ENCODE measurements around the gene ORAI3. TPM values are rescaled to one million over a fixed set of nuclear protein-coding genes. Genes with fewer than 3 reads are reported as not detected.

Gene ORAI3
- total and polyA plus RNA-seq, 2 of the 13 experiments (the other 11 are each of a cell fraction or from before 2014, with no cell fraction given) = 11.4 to 32.0 TPM

DNA sequence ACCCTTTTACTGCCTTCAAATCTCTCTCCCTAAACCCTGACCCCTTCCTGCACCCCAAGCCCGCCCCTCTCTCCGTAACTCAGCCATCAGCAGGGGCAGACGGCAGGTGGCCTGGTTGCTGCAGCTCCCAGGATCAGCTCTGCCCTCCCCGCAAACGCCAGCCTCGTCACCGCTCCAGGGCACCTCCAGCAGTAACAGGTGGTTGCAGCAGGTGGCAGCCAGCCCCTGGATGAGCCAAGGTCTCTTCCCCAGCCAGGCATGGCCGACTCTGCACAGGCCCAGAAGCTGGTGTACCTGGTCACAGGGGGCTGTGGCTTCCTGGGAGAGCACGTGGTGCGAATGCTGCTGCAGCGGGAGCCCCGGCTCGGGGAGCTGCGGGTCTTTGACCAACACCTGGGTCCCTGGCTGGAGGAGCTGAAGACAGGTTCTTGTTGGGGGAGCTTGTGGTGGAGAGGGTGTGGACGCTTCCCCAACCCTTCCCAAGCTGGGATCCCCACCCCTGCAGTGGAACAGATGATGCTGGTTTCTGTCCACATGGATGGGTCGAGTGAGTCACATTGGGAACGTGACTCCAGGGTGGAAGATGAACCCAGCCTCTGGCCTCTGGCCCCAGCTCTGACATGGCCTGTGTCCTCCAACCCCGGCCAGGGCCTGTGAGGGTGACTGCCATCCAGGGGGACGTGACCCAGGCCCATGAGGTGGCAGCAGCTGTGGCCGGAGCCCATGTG, 36.7 kb downstream of the ORAI3 start (continued):
- TF ChIP-seq, protein P1, sequence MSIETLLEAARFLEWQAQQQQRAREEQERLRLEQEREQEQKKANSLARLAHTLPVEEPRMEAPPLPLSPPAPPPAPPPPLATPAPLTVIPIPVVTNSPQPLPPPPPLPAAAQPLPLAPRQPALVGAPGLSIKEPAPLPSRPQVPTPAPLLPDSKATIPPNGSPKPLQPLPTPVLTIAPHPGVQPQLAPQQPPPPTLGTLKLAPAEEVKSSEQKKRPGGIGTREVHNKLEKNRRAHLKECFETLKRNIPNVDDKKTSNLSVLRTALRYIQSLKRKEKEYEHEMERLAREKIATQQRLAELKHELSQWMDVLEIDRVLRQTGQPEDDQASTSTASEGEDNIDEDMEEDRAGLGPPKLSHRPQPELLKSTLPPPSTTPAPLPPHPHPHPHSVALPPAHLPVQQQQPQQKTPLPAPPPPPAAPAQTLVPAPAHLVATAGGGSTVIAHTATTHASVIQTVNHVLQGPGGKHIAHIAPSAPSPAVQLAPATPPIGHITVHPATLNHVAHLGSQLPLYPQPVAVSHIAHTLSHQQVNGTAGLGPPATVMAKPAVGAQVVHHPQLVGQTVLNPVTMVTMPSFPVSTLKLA (IDR thresholded peaks at IDR 0.05) = peak; percentile 74
- TF ChIP-seq MAZ (IDR thresholded peaks at IDR 0.05; ENCODE audit: borderline replicate concordance, low read depth, low read length) (no peak), MAZ (CRISPR knock-in tag; IDR thresholded peaks at IDR 0.05; ENCODE audit: low read depth) (peak; percentile 95), SRY (CRISPR knock-in tag; IDR thresholded peaks at IDR 0.05) (peak; percentile 38; the same call in 1 of the 2 replicates), SP5 (CRISPR knock-in tag; IDR thresholded peaks at IDR 0.05; ENCODE audit: borderline replicate concordance, low read depth) (peak; percentile 2; the same call in 1 of the 2 replicates), FOSL2 (CRISPR knock-in tag; IDR thresholded peaks at IDR 0.05) (peak; percentile 55), REPIN1 (CRISPR knock-in tag; IDR thresholded peaks at IDR 0.05; ENCODE audit: borderline replicate concordance, low read depth) (peak; percentile 95), KMT2A (CRISPR knock-in tag; IDR thresholded peaks at IDR 0.05) (no peak; the same call in 1 of the 2 replicates), SMAD9 (CRISPR knock-in tag; IDR thresholded peaks at IDR 0.05) (no peak), REL (CRISPR knock-in tag; conservative IDR thresholded peaks at IDR 0.05) (peak; percentile 71; the same call in 1 of the 2 replicates), ZNF460 (CRISPR knock-in tag; IDR thresholded peaks at IDR 0.05; ENCODE audit: borderline replicate concordance) (no peak), SAP130 (CRISPR knock-in tag; IDR thresholded peaks at IDR 0.05; ENCODE audit: low read depth) (peak; percentile 85; the same call in 1 of the 2 replicates), ZNF101 (CRISPR knock-in tag; IDR thresholded peaks at IDR 0.05; ENCODE audit: borderline replicate concordance, low read depth) (0 out of 2 replicates have a peak, but pooled peaks have one; percentile 45), RARG (CRISPR knock-in tag; IDR thresholded peaks at IDR 0.05; ENCODE audit: low read depth) (0 out of 2 replicates have a peak, but pooled peaks have one; percentile 71), HNRNPK (IDR thresholded peaks at IDR 0.05; ENCODE audit: low read depth, low read length, poor library complexity, severe bottlenecking) (no peak), ZNF766 (CRISPR knock-in tag; IDR thresholded peaks at IDR 0.05; ENCODE audit: borderline replicate concordance) (0 out of 2 replicates have a peak, but pooled peaks have one; percentile 43)
- TF ChIP-seq, protein P2, sequence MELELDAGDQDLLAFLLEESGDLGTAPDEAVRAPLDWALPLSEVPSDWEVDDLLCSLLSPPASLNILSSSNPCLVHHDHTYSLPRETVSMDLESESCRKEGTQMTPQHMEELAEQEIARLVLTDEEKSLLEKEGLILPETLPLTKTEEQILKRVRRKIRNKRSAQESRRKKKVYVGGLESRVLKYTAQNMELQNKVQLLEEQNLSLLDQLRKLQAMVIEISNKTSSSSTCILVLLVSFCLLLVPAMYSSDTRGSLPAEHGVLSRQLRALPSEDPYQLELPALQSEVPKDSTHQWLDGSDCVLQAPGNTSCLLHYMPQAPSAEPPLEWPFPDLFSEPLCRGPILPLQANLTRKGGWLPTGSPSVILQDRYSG (CRISPR knock-in tag; IDR thresholded peaks at IDR 0.05) = no peak
- TF ChIP-seq, protein P3, sequence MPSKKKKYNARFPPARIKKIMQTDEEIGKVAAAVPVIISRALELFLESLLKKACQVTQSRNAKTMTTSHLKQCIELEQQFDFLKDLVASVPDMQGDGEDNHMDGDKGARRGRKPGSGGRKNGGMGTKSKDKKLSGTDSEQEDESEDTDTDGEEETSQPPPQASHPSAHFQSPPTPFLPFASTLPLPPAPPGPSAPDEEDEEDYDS (CRISPR knock-in tag; IDR thresholded peaks at IDR 0.05) = peak; percentile 42; the same call in 1 of the 2 replicates
- TF ChIP-seq, protein P4, sequence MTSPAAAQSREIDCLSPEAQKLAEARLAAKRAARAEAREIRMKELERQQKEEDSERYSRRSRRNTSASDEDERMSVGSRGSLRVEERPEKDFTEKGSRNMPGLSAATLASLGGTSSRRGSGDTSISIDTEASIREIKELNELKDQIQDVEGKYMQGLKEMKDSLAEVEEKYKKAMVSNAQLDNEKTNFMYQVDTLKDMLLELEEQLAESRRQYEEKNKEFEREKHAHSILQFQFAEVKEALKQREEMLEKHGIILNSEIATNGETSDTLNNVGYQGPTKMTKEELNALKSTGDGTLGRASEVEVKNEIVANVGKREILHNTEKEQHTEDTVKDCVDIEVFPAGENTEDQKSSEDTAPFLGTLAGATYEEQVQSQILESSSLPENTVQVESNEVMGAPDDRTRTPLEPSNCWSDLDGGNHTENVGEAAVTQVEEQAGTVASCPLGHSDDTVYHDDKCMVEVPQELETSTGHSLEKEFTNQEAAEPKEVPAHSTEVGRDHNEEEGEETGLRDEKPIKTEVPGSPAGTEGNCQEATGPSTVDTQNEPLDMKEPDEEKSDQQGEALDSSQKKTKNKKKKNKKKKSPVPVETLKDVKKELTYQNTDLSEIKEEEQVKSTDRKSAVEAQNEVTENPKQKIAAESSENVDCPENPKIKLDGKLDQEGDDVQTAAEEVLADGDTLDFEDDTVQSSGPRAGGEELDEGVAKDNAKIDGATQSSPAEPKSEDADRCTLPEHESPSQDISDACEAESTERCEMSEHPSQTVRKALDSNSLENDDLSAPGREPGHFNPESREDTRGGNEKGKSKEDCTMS (CRISPR knock-in tag; conservative IDR thresholded peaks at IDR 0.05) = no peak
- TF ChIP-seq, protein P5, sequence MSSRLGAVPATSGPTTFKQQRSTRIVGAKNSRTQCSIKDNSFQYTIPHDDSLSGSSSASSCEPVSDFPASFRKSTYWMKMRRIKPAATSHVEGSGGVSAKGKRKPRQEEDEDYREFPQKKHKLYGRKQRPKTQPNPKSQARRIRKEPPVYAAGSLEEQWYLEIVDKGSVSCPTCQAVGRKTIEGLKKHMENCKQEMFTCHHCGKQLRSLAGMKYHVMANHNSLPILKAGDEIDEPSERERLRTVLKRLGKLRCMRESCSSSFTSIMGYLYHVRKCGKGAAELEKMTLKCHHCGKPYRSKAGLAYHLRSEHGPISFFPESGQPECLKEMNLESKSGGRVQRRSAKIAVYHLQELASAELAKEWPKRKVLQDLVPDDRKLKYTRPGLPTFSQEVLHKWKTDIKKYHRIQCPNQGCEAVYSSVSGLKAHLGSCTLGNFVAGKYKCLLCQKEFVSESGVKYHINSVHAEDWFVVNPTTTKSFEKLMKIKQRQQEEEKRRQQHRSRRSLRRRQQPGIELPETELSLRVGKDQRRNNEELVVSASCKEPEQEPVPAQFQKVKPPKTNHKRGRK (CRISPR knock-in tag; IDR thresholded peaks at IDR 0.05) = no peak
- TF ChIP-seq, protein P6, sequence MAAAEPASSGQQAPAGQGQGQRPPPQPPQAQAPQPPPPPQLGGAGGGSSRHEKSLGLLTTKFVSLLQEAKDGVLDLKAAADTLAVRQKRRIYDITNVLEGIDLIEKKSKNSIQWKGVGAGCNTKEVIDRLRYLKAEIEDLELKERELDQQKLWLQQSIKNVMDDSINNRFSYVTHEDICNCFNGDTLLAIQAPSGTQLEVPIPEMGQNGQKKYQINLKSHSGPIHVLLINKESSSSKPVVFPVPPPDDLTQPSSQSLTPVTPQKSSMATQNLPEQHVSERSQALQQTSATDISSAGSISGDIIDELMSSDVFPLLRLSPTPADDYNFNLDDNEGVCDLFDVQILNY (CRISPR knock-in tag; conservative IDR thresholded peaks at IDR 0.05) = no peak
